ENCODE measurements around the gene ERFL. TPM values are rescaled to one million over a fixed set of nuclear protein-coding genes. Genes with fewer than 3 reads are reported as not detected.

ERFL gene
- total and polyA plus RNA-seq, 2 of the 8 experiments (the other 6 are each of a cell fraction or from before 2014, with no cell fraction given) = 0.12 TPM; not detected in 1

DNA sequence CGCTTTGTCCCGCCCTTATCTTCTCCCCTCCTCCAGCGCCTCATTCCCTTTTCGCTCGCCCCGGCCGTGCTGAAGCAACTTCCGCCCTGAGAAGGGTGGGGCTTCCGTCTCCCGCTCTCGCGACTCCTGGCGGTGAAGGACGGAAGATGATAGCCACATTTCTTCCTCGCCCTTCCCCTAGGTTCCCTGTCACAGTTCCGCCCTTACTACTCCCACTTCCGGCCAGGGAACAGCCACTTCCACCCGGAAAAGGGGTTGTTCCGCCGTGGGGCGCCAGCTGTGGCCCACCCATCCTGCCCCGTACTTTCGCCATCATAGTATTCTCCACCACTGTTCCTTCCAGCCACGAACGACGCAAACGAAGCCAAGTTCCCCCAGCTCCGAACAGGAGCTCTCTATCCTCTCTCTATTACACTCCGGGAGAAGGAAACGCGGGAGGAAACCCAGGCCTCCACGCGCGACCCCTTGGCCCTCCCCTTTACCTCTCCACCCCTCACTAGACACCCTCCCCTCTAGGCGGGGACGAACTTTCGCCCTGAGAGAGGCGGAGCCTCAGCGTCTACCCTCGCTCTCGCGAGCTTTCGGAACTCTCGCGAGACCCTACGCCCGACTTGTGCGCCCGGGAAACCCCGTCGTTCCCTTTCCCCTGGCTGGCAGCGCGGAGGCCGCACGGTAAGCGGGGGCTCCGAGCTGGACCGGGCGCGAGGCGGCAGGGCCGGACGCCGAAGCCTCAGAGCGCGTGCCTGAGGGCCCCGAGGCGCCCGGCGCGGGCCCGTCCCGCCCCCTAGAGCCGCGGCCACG, 68.4 kb downstream of the ERFL start, which contains the start of gene RPS19 (continued):
- peak; percentile 45; the same call in 1 of the 2 replicates for TF ChIP-seq SUZ12 (IDR thresholded peaks at IDR 0.05; ENCODE audit: low read length)
- no peak for TF ChIP-seq JUND (IDR thresholded peaks at IDR 0.05; ENCODE audit: low read length)
- peak; percentile 98 for TF ChIP-seq EGR1 (IDR thresholded peaks at IDR 0.05; ENCODE audit: borderline replicate concordance, low read depth, low read length)
- no peak; the same call in 1 of the 2 replicates for TF ChIP-seq SIX5 (IDR thresholded peaks at IDR 0.05; ENCODE audit: low read depth, low read length)
- no peak for TF ChIP-seq NANOG (IDR thresholded peaks at IDR 0.05; ENCODE audit: insufficient read depth, low read depth, low read length, poor library complexity, severe bottlenecking)
- no peak for TF ChIP-seq POU5F1 (IDR thresholded peaks at IDR 0.05; ENCODE audit: low read depth, low read length)
- TF ChIP-seq EZH2 (IDR thresholded peaks at IDR 0.05; ENCODE audit: low read depth, low read length, severe bottlenecking) = no peak
- no peak for TF ChIP-seq FOSL1 (IDR thresholded peaks at IDR 0.05; ENCODE audit: insufficient read depth, low read depth, low read length)
- no peak for TF ChIP-seq RNF2 (IDR thresholded peaks at IDR 0.05; ENCODE audit: borderline replicate concordance, low read depth, low read length, missing control alignments, poor library complexity, severe bottlenecking)
- TF ChIP-seq, protein P1, sequence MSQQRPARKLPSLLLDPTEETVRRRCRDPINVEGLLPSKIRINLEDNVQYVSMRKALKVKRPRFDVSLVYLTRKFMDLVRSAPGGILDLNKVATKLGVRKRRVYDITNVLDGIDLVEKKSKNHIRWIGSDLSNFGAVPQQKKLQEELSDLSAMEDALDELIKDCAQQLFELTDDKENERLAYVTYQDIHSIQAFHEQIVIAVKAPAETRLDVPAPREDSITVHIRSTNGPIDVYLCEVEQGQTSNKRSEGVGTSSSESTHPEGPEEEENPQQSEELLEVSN (IDR thresholded peaks at IDR 0.05) = no peak
- TF ChIP-seq, protein P2, sequence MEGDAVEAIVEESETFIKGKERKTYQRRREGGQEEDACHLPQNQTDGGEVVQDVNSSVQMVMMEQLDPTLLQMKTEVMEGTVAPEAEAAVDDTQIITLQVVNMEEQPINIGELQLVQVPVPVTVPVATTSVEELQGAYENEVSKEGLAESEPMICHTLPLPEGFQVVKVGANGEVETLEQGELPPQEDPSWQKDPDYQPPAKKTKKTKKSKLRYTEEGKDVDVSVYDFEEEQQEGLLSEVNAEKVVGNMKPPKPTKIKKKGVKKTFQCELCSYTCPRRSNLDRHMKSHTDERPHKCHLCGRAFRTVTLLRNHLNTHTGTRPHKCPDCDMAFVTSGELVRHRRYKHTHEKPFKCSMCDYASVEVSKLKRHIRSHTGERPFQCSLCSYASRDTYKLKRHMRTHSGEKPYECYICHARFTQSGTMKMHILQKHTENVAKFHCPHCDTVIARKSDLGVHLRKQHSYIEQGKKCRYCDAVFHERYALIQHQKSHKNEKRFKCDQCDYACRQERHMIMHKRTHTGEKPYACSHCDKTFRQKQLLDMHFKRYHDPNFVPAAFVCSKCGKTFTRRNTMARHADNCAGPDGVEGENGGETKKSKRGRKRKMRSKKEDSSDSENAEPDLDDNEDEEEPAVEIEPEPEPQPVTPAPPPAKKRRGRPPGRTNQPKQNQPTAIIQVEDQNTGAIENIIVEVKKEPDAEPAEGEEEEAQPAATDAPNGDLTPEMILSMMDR (IDR thresholded peaks at IDR 0.05; ENCODE audit: control extremely low read depth in 1 of 3, insufficient read depth in 1 of 3, low read depth in 1 of 3, low read length in 3 of 3) = peak; percentile 45 to 76 (median 54)
- no peak for TF ChIP-seq HDAC6 (IDR thresholded peaks at IDR 0.05; ENCODE audit: low read depth, low read length)
- no peak for TF ChIP-seq JUN (IDR thresholded peaks at IDR 0.05; ENCODE audit: low read depth, low read length)
- TF ChIP-seq GABPA (IDR thresholded peaks at IDR 0.05; ENCODE audit: borderline replicate concordance, insufficient read depth, low read length) = peak; percentile 77; the same call in 1 of the 2 replicates
- TF ChIP-seq POLR2A (IDR thresholded peaks at IDR 0.05; ENCODE audit: control extremely low read depth in 1 of 2, low read depth in 2 of 2, low read length in 2 of 2) = peak; percentile 92 to 96
- no peak; the same call in 1 of the 2 replicates for TF ChIP-seq NRF1 (IDR thresholded peaks at IDR 0.05; ENCODE audit: low read depth, low read length)
- no peak for TF ChIP-seq TEAD4 (IDR thresholded peaks at IDR 0.05; ENCODE audit: low read depth, low read length)

Measured in H1 (cell line).